Glomerular visceral epithelial cell (primary cell): Measurements from ENCODE around the gene CDH6.
A peak's percentile ranks its signal among the peaks of the same experiment; 100 is the strongest.

ENCODE experiments used
- DNase-seq: peaks from one replicate; pipeline ENCODE4 v3.0.0-alpha.2; 2016; ENCODE audit errors: extremely low spot score

CDH6 gene

DNA sequence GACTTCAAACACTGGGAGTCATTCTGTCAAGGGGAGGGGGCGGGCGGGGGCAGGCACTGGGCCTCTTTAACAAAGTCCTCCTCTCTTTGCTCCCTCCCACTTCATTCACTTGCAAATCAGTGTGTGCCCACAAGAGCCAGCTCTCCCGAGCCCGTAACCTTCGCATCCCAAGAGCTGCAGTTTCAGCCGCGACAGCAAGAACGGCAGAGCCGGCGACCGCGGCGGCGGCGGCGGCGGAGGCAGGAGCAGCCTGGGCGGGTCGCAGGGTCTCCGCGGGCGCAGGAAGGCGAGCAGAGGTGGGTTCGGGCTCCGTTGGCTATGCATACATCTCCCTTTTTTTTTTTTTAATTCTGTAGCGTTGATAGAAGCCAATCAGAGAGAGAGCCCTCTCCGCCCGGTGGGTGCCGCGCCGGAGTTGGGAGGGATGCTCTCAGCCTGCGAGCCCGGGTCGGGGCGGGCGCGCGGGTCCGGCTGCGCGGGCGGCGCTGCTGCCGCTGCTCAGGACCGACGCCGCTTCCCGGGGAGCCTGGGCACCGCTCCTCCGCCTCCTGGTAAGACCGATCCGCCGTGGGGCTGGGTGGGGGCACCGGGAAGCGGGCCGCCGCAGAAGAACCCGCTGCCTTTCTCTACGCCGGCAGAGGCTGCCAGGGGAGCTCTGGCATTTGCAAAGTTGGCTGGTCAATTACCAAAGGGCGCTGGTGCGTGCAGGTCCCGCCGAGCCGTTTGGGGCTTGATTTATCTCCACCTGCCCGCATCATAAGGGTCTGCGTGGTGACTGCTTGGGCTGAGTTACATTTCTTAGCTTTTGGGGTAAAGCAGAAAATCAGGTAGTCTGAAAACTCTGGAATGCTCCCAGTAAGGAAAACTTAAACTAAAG lies at the start of gene CDH6:
CDH6 (plus strand) TSS at position 96 of the 877 bp plus-strand sequence. CDS start 73,788 bp downstream, outside the sequence.
- peak; percentile 83 for DNase-seq

DNA sequence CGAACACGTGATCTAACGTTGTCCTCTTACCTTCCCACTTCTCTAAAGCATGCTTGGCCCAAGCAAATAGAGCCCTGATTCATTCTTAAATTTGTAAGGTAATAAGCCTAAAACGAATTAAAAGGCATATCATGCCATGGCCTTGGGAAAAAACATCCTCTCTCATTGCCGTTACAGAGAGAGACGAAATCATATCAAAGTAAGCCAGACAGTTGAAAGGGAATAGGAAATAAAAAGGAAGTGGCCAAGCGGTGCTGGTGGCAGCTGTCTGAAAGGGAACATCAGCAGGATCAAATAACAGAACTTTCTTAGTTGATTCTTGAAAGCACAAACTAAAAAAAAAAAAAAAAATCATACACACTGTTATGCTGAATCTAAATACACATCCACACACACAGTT lies 49.1 kb upstream of the CDH6 start:
- DNase-seq, result no peak

DNA sequence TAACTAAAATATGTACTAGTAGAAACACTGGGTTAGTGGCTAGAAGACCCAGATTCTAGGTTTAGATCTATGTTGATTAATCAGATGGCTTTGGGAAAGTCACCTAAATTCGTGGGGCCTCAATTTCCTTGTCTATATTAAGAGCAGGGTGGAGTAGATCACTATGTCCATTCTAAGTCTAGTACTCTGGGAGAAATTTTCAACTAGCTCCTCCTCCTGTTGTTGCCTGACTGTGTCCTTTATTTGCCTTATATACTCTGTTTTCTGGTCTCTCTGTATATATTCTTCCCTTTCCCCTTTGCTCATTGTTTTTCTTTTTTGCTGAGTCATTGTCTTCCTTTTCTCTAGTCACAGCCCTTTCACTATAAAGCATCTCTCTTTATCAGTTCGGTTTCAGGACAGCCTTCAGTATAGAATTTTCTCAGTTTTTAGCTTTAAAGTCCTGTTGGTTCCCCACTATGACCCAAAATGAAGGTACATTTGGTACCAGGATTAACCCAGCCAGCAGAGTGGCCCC lies 44.5 kb upstream of the CDH6 start:
- no peak for DNase-seq

DNA sequence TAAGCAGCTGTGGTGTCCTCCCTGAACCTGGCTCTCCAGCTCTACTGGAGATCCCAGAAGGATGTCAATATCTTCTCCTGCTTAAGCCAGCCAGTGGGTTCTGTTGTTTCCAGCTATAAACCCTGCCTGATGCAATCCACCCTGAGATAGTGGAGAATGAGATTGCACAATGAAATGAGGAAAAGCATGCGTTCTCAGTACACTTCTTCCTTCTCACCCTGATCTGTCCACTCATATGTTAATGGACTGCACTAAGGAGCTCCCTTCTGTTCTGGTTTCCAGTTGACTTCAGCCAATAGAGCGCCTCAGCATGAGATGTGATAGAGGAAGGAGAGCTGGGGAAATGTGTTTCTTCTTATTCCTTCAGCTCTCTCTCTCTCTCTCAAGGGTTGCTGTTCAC lies 40.0 kb upstream of the CDH6 start:
- no peak for DNase-seq

DNA sequence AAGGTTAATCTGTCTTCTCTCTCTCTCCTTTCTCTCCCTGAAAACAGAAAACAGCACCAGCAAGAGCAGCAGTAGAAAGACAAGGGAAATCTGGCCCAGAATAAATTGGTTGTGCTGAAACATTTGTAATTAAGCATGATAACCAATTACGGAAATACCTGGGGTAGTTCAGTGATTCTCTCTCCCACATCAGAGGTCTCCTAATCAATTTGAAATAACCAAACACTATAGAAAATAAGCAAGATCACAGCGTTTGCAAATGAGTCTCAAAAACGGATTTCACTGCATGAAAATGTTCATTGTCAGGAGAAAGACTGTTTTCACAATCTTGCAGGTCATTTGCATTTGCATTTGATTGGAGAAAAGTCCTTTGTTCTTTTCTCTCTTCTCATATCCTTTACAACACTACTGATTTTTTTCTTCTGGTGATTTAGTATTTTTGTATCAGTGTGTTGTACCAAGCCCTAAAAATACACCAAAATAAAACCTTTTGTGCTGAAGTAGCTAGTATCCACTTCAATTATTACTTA lies 36.8 kb upstream of the CDH6 start:
- no peak for DNase-seq

DNA sequence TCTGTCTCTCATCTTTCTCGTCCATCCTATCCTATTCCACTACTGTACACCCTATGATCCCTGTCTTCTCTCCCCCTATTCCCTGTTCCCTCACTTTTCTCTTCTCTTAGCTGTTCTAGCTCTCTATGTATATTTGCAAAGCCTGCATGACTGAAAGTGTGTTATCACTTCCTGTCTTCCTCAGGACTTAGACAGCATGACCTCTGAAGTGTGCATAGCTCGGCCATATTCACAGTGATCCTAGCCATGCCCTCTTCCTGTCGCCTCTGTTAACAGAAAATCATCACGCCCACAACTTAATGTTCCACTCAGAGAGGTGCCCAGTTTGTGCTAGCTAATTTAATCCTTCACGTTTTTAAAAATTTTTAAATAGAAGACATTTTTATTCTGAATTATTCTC lies 35.8 kb upstream of the CDH6 start:
- DNase-seq, result no peak

DNA sequence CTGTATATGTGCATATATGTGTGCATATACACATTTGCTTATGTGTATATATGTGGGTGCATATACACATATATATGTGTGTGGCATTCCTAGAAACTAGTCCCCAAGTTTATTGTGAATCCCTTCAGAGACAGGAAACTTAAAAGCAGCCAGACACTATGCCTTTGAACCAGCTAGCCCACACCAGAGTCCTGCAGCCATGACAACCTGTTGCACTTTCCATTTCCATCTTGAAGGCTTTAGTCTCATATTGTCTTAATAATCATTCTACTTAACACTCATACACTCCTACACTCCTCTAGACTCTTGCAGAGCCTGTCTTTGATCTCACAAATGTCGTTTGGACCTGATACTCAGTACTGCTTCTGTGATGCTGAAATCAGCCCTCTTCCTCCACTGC lies 34.8 kb upstream of the CDH6 start:
- no peak for DNase-seq

DNA sequence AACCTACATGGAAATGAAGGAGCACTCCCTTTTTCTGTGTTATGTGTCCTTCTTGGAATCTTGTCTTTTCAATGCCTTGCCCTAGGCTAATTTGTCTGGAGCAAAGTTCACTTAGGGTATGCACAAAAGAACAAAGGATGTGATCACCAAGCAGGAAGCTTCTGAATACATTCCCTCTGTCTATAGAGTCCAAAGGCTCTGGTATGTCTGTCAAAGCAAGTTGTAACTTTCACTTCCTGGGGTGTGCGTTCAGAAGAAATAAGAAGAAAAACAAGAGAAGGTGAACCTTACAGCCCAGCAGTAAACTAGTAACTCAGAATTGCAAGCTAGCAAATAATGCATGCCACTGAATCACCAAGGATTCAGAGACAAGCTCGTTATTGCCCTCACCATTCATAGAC lies 31.7 kb upstream of the CDH6 start:
- DNase-seq, result no peak

DNA sequence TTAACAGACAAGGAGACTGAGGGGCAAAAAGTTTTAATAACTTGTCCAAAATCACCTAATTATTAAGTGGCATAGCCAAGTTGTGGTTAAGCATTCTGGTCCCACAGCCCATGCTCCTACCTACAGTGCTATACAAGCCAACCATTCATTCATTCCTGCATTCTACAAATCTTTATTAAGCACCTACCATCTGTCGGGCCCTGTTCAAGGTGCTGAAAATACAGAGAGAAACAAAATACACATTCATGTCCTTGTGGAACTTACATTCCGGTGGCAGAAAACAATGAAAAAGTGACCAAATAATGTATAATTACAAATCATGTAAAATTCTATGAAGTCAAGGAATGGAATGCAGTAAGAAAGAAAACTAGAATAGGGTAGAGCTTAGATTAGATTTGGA lies 27.8 kb upstream of the CDH6 start:
- no peak for DNase-seq

DNA sequence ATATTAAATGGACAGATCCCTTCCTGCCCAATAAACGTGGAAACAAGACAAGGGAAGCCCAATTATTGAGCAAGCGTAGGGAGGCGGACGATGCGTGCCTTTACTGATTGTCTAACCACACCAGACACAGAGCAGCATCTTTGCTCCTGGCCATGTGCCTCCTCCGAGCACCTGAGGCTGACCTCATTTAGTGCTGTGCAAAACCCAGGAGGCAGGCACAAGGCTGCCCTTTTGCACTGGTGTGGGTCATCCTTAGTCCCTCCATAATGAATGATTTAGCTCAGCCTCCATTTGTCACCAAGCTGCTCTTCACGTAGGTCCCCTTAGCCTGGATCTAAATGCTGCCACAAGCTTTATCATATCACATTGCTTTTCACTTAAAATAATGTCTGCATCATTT lies 24.1 kb upstream of the CDH6 start:
- no peak for DNase-seq

DNA sequence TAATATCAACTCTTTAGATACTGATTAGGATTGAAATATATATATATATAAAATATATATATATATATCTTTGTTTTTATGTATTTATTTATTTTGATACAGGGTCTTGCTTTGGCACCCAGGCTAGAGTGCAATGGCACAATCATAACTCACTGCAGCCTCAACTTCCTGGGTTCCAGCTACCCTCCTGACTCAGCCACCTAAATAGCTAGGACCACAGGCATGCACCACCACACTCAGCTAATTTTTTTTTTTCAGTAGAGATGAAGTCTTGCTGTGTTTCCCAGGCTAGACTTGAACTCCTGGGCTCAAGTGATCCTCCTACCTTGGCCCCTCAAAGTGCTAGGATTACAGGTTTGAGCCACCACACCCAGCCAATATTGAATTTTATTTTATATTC lies 20.6 kb upstream of the CDH6 start:
- DNase-seq, result peak; percentile 17

DNA sequence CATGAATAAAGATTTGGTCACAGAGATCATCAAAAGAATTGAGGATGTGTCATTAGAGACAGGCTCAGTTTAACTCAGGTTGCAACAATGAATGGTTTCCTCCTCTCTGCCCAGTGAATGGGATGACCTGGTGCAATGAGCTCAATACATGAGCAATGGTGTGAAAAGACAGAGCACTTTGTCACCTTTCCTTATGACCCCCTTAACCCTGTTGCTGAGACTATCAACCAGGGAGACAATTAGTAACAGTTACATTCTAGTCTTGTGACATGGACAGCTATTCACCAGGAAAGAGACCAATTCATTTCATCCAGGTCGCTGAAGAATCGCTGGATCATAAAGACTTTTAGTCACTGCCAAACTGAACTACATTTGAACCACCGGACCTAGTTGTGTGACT lies 19.9 kb upstream of the CDH6 start:
- DNase-seq, result no peak

DNA sequence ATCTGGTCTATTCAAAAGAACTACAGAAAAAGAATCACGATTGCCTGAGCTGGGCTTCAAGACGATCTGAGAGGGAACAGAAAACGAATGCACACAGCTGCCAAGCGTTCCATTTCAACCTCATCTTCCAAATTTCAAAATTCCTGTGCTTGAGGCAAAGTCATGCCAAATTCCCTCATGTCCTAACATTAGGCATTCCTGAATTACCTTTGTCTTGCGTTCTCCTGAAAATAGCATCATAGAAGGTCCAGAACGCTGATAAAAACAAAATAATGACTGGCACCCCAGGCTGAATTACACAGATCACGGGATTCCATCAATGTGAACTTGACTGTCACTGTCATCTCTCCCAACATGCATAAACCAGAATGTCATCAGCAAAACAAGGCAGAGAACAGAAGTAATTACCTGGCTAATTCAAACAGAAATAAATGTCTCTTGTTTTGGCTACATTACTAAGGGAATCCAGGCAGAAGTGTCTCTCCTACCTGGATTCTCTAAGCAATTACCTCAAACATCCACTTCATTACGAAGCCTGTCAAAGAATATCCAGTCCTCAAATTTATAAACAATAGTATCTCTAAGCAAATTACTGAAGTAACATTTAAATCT lies 12.0 kb upstream of the CDH6 start:
- no peak for DNase-seq

DNA sequence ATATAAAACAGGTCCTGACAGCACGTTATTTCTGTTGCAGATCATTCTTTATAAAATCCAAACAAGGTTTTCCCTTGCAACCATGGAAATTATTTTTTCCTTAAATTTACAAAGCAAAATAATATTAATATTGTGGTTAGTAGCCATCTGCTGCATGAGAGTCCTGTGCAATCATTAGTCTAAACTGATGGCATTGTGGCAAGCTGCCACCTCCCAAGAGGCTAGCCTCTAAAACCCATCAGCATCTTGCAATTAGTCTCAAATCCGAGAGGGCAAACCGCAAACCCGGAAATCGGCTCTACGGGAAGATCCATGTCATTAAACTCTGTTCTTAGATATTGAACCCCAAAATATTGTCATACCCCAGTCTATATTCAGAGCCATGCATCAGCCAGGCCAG lies 11.3 kb upstream of the CDH6 start:
- no peak for DNase-seq

DNA sequence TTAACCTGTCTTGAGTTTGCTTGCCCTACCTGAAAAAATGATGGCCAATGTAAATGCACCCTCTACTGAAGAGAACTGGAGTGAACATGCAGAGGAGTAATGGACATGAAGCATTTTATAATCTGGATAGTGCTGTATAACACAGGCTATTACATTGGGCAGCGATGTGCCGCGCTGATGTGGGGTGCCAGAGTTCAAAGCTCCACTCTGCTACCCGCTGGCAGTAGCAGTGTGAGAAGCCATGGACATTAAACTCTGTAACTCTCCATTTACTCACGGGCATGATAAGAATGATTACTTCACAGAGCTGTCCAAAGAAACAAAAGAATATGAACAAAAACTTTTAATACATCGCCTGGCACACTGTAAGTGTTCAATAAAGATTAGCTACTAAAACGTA lies 7.5 kb upstream of the CDH6 start:
- DNase-seq, result no peak

DNA sequence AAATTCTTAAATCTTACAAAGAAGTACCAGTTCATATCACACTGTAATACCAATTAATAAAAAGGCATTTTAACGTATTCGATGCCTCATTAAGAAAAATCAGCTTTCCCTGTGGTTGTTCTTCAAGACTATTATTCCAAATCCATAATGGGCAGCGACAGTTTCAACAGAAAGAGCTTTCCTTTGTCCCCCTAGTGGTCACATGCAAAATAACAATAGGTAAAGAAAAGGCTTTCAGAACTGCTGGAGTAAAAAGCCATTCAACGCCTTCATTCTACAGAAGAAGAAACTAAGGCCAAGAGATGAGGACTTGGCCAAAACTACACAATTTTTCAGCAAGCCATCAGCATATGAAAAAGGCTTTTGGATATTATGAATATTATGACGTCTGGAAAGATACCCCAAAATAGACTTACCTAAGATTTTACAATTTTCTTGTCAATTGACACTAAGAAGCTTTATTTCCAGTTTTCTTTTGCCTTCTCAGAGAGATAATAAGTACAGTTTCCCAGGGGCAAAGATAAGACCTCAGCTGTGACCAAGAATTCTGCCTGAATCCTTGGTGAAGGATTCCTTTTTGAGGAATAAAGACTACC lies 6.7 kb upstream of the CDH6 start:
- peak; percentile 49 for DNase-seq

DNA sequence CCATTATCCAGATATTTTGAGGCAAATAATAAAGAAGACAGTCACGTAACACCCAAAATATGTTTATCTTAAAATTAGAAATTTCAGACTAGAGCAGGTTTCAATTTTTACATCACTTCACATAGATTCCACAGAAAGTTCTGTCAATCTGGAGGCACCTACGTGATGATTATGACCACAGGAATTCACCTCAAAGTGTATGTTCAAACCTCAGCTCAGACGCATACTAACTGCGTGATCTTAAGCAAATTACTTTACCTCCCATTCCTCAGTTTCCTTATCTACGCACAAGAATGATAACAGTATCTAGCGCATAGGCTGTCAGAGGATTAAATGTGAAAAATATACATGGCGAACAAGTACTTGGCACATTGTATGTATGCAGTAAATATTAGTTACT lies 5.9 kb upstream of the CDH6 start:
- no peak for DNase-seq

DNA sequence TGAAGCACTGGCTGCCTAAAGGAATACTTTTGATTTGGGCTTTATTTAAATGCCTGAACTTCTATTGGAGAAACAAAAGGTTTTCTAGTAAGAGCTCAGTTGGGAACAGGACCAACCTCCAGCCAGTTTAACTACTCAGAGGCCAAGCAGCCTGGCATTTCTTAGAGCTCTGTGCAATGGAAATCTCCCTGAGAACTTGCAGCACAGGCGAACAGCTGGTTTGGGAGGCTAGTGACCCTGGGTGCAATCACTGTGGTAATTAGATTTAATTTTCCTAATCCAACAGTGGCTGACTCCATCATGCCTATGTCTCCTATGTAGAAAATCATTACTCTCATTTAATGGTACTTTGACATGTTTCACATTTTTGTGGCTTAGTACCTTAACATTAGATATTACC lies 1.0 kb upstream of the CDH6 start:
- DNase-seq, result no peak

DNA sequence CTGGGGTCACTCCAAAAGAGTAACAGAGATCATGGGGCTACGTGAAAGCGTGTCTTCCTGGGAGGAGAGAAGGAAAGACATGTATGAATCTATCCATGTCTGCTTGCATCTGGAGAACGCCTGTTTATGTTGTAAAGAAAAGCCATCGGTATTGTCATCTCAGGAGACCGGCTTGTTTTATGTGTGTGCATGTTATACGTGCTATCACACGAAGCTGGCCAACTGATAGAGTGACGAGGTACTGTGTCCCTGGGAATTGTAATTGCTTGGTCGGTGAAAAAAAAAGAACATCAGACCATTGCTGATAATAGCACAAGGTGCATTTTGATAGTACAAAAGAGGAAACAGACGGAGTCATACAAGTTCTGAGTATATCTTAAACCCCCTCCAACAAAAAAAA lies 370 bp upstream of the CDH6 start:
- DNase-seq, result no peak

DNA sequence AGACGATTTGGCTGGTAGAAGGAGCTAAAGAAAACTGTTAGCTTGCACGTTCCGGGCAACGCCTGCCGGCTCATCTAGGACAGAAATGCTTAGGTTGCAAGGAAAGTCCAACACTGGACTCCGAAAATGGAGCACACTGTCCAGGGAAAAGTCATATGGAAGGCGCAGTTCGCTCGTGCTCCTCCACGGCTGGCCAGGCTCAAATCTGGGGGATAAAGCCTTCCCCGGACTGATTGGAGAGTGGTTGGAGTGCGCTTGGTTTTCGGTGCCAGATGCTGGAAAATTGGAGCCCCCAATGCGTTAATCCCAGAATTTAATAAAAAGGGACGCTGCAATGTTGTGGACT lies 955 bp downstream of the CDH6 start:
- DNase-seq, result peak; percentile 30

DNA sequence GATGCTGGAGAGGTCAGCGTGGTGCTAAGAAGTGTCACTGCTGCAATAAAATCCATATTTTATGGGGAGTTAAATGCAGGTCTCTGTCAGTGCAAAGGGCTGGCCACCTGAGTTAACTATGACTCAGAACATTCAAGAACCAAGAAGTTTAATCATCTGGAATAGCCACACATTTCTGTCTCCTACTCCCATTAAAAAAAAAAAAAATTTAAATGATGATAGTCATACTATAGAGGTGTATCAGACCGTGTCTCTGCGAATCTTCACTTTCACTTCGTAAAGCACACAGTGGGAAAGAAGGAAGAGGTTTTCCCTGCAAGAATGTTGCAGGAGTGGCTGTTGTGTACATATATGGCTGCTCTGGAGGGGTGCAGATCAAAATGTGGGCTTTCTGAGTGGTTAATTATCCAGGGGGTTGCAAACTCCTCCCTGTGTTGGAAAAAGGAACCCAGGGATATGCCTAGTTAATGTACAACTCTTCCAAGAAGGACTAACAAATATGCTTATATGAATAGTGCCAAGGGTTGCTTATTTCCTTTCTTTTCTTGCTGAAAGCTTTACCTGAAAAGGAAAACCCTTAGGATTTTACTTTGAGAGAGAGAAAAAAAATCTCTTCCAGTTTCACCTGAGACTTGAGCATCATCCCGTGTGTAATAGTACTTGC lies 1.5 kb downstream of the CDH6 start:
- peak; percentile 84 for DNase-seq

DNA sequence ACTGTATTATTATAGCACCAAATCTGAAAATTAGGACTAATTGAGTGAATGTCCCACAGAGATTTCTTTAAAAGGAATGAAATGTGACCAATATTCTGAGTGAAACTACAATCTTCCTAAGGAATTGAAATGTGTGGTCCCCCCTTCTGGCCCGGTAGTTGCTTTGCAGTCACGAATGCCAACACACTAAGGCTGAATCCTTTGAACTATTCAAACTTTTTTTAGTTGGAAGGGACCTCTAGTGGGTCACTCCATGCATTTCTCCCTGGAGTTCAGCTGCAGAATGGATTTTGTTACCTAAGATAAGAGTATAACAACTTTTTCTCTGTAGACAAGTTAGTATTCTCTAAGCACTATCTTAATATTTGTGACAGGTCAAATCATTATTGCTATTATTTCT lies 2.8 kb downstream of the CDH6 start:
- DNase-seq, result peak; percentile 65
